DMS153 treated with DMSO at 0.1 percent for 48 hours (cell line): ENCODE measurements around the gene MSLN.
A peak's percentile ranks its signal among the peaks of the same experiment; 100 is the strongest.
"Not testable (repeated sequence)": the region's sequence is repeated elsewhere in the genome, so short reads cannot be mapped to it uniquely, and the experiment has no call there.

ENCODE experiments used
- DNase-seq: peaks from one replicate; lab custom pipeline; 2025; ENCODE audit not compliant: unreplicated experiment; lab: John Stamatoyannopoulos, UW

MSLN gene

DNA sequence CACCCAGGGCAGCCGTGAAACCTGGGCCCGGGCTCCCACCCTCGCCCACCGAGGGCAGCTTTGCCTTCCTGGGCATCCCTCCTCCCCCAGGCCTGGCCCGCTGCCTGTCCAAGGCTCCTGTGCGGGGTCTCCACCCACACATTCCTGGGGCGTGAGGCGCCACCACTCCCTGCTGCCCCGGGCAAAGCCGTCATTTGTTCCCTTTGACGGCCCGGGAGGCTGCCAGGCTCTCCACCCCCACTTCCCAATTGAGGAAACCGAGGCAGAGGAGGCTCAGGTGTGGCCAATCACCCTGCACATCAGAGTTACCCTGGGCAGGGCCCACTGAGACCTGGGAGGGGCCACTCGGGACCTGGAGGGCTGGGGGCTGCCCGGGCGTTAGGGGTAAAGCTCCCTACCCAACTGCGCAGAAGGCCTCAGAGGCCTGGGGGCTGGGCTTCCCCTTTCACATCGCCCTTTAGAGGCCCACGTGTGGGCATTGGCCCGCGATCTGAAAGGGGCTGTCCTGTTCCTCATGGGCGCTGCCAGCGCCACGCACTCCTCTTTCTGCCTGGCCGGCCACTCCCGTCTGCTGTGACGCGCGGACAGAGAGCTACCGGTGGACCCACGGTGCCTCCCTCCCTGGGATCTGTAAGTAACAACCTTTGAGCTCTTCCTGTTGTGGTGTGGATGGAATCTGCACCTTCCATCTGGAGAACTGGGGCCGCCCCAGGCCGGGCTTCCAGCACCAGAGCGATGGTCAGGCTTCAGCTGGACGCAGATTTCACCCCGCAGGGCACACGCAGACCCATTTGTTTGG is at the start of gene MSLN:
MSLN (plus strand) TSS at position 190 of the 799 bp plus-strand sequence. CDS start 1,947 bp downstream, outside the sequence.
- DNase-seq: no peak

DNA sequence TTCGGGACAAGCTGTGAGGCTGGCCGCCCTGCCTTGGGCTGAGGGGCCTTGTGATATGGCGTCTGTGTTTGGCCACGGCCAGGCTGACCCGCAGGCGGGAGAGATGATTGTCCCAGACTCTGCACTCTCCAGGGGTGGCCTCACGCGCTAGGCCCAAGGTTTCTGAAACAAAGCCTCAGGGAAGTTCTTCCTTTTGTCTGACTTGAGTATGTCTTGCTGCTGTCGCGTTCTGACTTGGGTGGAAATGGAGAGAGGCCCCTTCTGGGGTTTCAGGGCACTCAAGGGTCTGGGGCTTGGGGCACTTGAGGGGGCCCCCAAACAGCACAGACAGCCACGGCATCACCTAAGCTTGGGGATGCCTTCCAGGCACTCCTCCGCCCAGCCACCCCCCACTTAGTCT is 49.5 kb upstream of the MSLN start:
- DNase-seq: no peak

DNA sequence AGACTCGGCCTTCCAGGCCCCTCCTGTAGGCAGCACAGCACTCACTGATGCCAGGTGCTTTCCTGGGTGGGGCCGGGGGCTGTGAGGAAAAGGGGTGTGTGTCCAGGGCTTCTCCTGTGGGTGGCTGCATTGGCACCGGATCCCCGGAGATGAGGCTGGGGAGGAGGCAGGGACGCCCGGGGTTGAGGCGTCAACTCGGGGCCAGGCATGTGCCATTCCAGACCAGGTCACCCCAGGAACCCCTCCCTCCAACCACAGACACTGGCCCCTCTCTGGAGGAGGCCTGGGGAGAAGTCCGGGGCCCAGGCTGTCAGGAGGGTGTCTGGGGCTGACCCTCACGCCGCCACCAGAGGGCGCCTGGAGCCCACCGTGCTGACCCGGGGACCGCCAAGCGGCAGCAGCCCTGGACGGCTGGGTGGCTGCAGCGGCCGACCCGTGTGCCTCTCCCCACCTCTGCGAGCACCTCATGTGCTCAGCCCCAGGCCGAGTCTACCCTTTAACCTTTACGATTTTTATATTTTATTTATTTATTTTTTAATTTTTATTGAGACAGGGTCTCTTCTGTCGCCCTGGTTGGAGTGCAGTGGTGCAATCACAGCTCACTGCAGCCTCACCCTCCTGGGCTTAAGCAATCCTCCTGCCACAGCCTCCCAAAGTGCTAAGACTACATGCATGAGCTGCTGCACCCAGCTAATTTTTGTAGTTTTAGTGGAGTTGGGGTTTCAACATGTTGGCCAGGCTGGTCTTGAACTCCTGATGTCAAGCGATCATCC is 48.8 kb upstream of the MSLN start:
- peak; percentile 37 for DNase-seq

DNA sequence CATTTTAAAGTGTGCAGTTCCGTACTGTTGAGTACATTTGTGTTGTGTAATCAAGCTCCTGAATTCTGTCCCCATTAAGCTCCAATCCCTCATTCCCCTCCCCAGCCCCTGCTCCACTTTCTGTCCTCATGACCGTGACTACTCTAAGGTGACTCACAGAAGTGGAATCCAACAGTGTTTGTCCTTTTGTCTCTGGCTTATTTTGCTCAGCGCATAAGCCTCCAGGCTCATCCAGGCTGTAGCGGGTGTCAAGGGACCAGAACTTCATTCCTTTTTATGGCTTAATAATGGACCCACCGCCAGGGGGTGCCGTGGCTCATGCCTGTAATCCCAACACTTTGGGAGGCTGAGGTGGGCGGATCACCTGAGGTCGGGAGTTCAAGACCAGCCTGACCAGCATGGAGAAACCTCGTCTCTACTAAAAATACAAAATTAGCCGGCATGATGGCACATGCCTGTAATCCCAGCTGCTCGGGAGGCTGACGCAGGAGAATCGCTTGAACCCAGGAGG is 47.7 kb upstream of the MSLN start:
- DNase-seq: not testable (repeated sequence)

DNA sequence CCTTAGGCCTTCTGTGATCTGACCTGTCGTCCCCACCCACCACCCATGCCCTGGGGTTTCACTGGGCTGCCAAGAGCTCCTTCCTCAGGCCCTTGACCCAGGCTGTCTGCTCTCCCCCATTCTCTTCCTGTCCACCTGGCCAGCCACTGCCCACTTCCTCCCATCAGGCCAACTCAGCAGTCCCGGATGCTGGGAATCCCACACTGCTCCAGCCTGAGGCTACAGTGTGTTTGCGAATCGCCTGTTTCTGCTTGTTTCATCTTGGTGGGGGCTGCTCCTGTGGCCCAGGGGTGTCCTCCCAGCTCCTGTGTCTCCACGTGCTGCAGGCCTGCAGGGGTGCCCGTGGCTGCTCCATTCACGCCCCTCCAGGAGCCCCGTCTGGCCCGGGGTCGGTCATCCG is 46.5 kb upstream of the MSLN start:
- no peak for DNase-seq

DNA sequence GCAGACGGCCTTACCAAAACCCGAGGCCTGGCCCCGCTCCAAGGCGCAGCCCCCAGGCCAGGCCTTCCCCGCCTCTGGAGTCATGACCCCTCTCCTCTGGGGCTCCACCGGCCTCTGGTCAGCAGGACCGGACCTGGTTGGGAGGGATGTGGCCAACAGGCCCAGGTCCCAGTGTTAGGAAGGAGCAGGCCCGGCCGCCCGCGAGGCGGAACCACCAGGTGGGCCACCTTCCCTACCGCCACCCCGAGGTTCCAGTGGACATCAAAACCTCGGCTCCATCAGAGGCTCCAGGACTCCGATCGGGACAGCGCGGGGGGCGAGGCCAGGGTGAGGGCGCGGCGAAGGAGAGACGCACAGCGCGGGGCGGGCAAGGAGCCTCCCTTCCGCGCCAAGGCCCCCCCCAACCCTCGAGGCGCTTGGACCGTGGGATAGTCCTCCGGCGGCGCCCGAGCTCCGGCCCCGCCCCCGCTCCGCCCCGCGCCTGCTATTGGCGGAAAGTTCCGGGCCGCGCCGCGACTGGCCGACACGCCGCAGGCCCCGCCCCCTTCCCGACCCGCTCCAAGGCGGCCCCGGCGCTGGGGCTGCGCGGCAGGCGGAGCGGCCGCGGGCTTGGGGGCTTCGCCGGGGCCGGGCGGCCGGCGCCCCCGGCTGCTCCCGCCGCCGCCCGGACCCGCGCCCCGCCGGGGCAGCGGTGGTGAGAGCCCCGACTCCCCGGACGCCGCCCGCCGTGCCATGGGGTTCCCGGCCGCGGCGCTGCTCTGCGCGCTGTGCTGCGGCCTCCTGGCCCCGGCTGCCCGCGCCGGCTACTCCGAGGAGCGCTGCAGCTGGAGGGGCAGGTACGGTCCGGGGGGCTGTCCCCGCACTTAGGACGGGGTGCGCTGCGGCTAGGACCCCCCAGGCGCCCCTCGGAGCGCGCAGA is 45.7 kb upstream of the MSLN start, which contains the start of gene METRN:
METRN (plus strand) TSS at position 561 of the 919 bp plus-strand sequence; CDS start at position 733, 172 bp downstream.
- DNase-seq: peak; percentile 66

DNA sequence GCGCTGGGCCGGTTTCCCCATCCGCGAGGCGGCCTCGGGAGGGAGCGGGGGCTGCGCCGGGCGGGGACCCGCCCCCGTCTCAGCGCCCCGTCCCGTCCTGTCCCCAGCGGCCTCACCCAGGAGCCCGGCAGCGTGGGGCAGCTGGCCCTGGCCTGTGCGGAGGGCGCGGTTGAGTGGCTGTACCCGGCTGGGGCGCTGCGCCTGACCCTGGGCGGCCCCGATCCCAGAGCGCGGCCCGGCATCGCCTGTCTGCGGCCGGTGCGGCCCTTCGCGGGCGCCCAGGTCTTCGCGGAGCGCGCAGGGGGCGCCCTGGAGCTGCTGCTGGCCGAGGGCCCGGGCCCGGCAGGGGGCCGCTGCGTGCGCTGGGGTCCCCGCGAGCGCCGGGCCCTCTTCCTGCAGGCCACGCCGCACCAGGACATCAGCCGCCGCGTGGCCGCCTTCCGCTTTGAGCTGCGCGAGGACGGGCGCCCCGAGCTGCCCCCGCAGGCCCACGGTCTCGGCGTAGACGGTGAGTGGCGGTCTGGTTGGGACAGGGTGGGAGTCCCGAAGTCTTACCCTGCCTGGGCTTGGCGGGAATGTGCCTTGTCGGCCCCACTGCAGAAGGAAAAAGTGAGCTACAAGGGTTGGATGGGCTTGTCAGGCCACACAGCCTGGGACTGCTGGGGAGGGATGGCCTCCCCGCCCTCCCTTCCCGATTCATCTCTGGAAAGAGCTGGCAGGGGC is 44.9 kb upstream of the MSLN start:
- no peak for DNase-seq

DNA sequence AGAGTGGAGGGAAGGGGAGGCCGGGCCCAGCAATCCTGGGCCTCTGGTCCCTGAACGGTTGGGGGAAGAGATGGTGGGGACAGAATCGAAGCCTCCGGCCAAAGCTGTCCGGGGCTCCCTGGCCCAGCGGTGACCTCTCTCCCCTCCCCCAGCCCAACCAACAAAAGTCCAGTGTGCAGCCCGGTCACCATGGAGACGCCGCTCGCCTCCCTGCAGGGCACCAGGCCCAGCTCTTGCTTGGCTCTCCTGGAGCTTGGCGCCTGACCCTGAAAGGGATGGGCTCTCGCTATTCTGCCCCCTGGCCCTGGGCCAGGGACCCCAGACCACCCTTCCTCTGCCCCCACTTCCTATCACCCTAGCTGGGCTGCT is 44.4 kb upstream of the MSLN start:
- no peak for DNase-seq

DNA sequence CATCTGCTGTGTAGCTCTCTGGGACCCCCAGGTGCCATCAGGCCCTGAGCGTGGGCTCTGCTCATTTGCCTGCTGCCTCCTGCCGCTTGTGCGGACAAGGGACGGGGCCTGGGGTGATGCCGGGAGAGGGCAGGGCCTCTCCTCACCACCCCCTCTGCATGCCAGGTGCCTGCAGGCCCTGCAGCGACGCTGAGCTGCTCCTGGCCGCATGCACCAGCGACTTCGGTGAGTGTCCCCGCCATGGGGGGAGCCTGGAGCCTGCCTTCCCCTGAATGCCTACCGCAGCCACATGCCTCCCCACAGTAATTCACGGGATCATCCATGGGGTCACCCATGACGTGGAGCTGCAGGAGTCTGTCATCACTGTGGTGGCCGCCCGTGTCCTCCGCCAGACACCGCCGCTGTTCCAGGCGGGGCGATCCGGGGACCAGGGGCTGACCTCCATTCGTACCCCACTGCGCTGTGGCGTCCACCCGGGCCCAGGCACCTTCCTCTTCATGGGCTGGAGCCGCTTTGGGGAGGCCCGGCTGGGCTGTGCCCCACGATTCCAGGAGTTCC is 43.7 kb upstream of the MSLN start:
- no peak for DNase-seq

DNA sequence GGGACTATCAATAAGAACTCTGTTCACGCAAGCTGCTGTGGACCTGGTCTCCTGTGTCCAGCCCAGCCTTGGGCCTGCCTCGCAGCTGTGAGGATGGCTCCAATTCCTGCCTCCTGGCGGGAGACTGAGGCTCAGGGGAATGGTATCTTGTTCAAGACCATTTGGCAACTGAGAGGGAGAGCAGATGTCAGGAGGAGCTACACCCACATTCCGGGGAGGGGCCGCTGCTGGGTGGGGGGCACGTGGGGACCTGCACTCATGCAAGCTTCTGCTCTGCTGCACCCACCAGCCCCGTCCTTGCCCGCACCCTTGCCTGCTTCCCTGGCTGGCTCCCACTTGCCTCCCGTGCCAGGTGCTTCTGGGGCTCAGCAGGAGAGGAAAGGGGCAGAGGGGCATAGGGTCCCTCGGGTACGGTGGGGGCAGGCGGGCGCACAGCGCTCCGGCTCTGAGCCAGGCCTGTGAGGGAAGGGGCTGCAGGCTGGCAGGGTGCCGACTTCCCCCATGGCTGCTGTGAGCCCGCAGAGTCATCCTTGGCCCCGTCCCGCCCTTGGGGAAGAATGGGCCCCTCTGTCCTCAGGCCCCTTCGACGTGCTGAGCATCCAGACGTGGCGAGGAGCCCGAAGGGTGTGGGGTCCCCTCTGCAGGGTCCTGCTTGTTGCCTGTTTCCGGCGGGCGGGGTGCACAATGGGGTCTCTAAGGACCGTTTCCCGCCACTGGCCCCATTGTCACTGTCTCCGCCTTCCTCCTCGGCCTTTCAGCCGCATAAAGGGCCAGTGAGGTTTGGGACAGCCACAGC is 42.9 kb upstream of the MSLN start:
- no peak for DNase-seq

DNA sequence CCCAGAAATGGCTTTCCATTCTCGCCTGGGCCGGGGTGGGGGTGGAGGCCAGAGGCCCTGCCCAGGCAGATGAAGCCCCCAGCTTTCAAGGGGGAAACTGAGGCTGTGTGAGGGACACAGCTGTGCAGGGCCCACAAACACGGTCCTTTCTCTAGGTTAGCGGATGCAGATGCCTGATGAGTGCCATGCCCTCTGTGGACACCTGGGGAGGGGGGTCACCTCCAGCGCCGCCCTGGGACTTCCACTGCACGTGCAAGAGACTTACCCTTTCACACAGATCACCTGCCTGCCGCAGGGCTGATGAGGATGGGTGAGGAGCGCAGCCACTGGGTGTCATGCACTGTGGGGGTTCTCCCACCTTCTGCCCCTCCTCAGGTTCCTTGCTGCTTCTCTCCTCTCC is 42.1 kb upstream of the MSLN start:
- no peak for DNase-seq

DNA sequence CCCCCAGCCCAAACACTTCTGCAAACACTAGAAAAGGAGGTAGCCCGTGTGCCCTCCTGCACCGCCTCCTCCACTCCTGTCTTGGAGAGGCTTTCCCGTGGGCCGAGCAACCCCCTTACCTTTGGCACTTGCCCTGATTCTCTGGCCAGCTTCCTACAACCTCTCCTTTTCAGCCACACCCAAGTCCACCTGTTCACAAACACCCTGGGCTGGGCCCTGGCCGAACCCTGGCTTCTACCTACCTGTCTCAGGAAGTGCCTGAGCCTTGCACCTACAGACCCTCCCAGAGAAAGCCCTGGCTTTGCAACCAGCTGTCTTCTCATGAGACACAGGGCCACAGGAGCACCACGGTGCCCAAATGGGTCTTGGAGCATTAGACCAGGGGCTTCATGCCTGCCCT is 41.6 kb upstream of the MSLN start:
- DNase-seq: no peak

DNA sequence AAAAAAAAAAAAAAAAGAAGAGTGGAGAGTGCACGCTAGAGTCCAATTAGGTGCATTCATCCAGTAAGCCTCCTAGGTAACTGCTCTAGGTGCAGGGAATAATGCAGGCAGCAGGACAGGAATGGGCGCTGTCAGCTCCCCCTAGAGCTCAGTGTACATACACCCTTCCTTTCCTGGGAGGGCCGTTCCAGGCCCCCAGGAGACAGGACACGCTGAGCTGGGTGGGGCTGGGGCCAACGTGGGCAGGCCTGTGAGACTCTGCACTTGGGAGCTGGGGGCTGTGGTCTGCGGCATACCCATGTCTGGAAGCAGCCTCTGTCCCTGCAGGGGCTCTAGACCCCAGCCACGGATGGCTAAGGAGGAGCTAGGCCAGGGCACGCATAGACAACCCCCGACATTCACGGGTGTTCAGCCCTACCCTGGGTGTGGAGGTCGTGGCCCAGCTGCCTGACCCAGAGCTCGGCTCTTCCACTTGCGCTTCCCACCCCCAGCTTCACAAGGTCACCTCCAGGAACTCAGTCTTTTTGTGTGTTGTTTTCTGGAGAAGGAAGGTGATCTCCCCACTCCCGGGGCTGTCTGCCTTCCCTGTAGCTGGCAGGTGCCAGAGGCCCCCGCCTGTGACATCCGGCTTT is 40.6 kb upstream of the MSLN start:
- no peak for DNase-seq

DNA sequence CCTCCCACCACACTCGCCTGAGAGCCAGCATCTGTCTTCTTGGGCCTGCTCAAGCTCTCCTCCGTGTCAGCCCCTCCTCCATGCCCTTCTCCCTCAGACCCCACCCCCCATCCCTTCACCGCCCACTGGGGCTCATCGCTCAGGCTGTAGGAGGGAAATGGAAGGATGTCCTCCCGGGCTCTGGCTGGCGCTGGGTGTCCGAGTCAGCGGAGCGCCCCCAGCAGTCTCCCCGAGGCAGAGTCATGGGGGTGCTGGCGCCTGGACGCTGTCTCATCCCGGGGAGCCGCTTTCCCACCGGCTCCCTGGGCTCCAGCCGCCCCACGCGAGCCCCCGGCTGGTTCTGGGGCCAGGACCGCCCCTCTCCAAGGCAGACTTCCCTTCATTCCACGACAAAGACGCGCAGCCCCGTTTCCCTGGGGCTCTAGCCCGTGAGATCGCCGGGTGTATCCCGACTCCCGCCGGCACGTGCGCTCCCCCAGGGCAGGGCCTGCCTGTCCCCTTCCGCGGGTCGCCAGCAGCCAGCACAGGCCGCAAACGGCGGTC is 40.0 kb upstream of the MSLN start:
- DNase-seq: peak; percentile 14

DNA sequence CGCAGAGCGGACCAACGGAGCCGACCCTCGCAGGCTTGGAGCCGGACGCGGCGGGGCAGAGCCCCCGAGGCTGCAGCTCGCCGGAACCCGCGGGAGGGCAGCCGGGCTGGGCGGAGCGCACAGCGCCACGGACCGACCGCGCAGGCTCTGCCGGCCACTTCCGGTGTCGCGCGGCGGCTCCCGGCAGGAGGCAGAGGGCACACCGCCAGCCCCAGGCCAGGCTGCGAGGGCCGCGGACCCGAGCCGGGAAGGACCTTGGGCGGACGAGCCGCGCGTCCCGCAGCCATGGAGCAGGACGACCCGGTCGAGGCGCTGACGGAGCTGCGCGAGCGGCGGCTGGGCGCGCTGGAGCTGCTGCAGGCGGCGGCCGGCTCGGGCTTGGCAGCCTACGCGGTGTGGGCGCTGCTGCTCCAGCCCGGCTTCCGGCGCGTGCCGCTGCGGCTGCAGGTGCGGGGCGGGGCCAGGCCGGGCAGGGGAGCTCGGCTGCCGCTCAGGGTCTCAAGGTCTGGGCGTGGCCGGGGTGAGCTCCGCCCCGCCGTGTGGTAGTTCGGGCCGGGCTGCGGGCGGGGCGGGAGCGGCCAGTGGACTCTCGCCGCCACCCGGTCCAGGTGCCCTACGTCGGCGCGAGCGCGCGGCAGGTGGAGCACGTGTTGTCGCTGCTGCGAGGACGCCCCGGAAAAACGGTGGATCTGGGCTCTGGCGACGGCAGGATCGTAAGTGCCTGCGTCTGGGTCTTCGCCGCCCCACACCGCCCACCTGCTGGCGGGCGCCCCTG is 39.4 kb upstream of the MSLN start, which contains the start of gene ANTKMT:
ANTKMT (plus strand) TSS at position 157 of the 775 bp plus-strand sequence; CDS start at position 286, 129 bp downstream.
- peak; percentile 85 for DNase-seq

DNA sequence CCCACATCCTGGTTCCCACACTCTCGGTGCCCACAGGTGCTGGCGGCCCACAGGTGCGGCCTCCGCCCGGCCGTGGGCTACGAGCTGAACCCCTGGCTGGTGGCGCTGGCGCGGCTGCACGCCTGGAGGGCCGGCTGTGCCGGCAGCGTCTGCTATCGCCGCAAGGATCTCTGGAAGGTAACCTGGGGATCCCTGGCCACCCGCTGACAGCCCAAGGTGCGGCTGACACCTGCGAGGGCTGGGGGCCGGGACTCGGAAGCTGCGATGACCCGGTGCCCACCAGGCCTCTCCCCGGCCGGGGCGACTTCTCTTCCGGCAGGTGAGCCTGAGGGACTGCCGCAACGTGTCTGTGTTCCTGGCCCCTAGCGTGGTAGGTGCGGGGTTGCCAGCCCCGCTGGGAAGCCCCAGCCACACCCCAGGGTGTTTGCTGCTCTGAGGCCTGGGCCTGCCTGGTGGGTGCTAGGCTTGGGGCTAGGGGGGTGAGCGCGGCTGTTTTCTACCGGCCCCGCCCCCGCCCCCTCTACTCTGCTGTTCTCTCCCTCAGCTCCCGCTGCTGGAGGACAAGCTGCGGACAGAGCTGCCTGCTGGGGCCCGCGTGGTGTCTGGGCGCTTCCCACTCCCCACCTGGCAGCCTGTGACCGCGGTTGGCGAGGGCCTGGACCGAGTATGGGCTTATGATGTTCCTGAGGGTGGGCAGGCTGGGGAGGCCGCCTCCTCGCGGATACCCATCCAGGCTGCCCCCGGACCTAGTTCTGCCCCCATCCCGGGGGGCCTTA is 38.6 kb upstream of the MSLN start:
- no peak for DNase-seq
